HG03442 (cell line): Measurements from ENCODE around the gene ECE2.
"Not testable (repeated sequence)": the region's sequence is repeated elsewhere in the genome, so short reads cannot be mapped to it uniquely, and the experiment has no call there.

ENCODE experiments used
- ATAC-seq: cut with Tn5 transposase; IDR thresholded peaks from one replicate; pipeline ENCODE4 v1.9.1; 2021; ENCODE audit warnings: mild to moderate bottlenecking, moderate library complexity; ENCODE audit not compliant: unreplicated experiment

ECE2 gene

DNA sequence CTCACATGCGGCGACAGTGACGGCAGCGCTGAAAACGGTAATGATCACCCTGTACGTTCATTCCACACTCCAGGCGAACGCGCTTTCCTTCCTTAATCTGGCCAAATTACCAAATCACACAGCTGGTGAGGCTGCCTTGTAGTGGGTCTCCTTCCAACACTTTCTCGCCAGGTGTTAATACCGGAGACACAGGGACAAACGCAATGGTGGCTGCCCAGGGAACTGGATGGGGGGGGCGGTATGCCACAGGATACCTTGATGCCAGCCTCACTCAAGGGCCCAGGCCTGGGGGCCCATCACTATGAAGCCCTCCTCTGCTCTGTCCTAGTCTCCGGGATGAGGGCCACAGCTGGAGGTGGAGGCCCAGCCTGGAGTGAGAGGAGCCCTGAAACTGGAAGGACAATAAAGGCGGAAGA lies 13.1 kb upstream of the ECE2 start:
- ATAC-seq, result no peak

DNA sequence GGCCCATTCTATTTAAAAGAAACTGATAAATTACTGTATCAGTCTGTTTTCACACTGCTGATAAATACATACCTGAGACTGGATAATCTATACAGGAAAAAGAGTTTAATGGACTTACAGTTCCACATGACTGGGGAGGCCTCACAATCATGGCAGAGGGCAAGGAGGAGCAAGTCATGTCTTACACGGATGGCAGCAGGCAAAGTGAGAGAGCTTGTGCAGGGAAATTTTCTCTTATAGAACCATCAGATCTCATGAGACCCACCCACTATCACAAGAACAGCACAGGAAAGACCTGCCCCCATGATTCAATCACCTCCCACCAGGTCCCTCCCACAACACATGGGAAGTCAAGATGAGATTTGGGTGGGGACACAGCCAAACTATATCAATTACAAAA lies 8.6 kb upstream of the ECE2 start:
- ATAC-seq, result not testable (repeated sequence)

DNA sequence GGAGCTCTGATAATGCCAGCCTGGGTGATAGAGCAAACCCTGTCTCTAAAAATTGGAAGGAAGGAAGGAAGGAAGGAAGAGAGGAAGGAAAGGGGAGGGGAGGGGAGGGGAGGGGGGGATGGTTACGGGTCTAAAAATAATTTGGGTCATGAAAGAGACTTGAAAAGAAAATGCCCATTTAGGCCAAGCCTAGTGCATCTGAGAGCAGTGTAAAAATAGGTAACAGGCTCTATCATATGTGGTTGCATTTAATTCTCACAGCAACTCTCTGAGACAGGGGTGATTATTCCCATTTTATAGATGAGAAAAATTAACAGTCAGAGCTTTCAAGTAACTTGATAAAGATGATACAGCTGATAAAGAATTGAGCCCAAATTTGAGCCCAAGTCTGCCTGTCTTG lies 3.6 kb upstream of the ECE2 start:
- ATAC-seq, result no peak

DNA sequence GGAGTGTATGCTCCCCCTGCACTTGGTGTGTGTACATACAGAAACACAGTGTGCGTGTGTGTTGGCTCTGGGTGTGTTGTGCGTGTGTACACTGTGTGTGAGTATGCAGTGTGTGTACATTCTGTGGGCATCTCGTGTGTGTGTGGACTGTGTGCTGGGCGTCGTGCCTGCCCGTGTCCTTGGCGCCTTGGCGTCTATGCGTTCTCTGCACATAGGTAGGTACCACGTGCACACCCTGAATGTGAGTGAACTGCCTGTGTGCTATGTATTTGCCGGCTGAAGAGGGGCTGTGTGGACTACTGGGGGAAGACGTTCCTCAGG lies 481 bp upstream of the ECE2 start:
- ATAC-seq, result no peak

DNA sequence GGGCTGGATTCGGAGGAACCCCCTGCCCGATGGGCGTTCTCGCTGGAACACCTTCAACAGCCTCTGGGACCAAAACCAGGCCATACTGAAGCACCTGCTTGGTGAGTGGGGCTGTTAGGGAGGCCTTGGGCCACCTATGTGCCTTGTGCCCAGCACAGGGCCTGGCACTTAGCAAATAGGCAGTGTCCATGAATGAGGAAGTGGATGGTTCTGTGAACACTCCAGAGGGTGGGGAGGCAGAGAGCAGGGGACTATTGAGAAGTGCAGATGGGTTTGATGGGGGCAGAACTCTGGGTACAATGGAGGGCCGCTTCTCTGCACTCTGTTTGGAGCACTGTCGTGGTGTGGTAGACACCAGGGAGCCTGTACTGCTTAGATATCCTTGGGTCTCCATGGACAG lies 1.5 kb downstream of the ECE2 start:
- ATAC-seq, result no peak

DNA sequence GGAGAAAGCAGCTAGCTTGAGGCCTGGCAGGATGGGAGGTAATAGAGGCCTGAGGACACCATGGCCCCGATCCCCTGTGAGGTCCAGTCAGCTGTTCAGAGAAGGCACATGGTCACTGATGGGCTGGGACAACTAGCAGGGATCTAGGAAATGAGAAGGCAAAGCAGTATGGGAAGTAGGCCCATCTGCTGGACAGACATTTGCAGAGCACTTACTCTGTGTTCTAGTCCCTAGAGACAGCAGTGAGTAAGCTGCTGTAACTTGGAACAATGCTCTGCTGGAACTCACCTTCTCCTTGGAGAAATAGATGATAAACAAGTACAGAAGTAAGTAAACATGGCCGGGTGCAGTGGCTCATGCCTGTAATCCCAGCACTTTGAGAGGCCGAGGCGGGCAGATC lies 7.1 kb downstream of the ECE2 start:
- no peak for ATAC-seq

DNA sequence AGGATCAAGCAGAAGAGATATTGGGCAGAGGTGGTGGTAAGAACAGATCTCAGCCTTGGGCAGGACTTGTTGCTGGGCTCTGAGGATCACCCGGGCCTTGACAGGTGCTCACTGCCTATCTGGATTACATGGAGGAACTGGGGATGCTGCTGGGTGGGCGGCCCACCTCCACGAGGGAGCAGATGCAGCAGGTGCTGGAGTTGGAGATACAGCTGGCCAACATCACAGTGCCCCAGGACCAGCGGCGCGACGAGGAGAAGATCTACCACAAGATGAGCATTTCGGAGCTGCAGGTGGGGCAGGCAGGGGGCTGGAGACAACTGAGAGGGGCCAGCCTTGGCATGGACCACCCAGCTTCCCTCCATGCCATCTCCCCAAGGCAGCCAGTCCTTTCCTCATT lies 7.9 kb downstream of the ECE2 start:
- no peak for ATAC-seq

DNA sequence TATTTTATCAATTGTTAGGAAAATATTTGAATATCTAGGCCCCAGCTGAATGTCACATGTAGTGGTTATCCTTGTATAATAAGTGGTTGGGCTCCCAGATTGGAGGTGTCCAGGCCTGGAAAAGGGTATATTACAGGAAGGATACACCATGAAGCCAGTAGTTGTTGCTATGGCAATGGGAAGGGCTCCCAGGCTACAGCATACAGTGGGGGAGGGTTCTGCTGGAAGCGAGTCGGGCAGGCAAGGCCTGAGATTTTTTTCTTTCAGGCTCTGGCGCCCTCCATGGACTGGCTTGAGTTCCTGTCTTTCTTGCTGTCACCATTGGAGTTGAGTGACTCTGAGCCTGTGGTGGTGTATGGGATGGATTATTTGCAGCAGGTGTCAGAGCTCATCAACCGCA lies 8.9 kb downstream of the ECE2 start:
- no peak for ATAC-seq

DNA sequence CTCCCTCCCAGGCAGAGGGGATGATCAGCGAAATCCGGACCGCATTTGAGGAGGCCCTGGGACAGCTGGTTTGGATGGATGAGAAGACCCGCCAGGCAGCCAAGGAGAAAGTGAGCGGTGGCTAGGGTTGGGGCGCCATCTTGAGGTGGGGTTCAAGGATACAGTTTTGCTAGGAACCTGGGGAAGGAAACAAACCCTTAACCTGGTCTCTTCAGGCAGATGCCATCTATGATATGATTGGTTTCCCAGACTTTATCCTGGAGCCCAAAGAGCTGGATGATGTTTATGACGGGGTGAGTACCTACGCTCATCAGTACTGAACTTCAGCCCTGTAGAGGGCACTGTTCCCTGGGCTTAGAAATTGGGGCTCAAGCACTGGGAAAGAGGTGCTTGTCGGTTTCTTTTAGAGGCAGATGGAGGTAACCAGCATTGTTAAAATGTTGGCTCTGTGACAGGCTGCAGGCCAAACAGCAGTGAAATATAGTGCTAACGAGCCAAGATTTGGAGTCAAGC lies 13.7 kb downstream of the ECE2 start:
- ATAC-seq, result no peak

DNA sequence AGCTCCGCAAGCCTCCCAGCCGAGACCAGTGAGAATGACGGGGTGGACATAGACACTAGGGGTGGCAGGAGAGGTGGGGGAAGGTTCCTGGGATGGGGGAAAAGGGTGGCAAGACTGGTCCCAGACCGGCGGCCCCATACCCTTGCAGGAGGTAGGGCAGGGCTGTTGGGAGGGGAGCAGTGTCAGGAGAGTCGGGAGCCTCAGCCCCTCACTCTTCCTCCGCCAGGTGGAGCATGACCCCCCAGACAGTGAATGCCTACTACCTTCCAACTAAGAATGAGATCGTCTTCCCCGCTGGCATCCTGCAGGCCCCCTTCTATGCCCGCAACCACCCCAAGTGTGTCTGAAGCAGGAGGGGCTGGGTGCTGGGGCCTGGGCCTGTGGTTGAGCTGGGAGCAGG lies 14.5 kb downstream of the ECE2 start:
- ATAC-seq, result no peak

DNA sequence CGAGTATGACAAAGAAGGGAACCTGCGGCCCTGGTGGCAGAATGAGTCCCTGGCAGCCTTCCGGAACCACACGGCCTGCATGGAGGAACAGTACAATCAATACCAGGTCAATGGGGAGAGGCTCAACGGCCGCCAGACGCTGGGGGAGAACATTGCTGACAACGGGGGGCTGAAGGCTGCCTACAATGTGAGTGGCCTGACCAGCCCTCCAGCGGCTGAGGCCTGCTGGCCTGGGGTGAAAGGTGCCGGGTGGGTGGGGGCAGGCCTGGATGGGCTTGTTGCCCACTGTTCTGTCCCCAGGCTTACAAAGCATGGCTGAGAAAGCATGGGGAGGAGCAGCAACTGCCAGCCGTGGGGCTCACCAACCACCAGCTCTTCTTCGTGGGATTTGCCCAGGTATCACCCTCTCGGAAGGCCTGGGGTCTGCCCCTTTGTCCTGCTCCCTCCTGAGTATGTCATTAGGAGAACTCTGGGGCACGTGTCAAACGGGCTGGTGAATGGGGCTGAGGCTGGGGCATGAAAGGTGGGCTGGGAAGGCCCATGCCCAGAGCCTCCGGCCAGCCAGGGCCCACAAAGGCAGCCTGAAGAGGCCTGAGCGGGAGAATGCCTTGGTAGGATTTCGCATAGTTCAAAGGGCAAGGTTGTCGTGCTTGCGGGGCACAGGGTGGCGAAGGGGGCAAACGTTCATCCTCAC lies 15.4 kb downstream of the ECE2 start:
- no peak for ATAC-seq

DNA sequence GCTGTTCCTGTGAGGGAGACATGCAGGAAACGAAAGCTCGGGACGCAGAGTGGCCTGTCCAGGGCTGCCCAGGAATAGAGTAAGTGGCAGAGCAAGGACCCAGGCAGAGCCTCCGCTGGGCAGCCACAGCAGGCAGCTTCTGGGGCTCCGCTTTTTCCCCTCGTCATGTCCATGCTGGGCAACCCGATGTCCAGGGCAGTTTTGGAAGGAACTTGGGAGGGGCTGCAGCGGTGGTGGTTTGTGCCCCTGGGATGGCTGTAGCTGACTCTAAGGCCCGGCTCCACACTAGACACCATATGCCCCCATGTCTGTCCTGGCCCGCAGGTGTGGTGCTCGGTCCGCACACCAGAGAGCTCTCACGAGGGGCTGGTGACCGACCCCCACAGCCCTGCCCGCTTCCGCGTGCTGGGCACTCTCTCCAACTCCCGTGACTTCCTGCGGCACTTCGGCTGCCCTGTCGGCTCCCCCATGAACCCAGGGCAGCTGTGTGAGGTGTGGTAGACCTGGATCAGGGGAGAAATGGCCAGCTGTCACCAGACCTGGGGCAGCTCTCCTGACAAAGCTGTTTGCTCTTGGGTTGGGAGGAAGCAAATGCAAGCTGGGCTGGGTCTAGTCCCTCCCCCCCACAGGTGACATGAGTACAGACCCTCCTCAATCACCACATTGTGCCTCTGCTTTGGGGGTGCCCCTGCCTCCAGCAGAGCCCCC lies 16.1 kb downstream of the ECE2 start:
- no peak for ATAC-seq

DNA sequence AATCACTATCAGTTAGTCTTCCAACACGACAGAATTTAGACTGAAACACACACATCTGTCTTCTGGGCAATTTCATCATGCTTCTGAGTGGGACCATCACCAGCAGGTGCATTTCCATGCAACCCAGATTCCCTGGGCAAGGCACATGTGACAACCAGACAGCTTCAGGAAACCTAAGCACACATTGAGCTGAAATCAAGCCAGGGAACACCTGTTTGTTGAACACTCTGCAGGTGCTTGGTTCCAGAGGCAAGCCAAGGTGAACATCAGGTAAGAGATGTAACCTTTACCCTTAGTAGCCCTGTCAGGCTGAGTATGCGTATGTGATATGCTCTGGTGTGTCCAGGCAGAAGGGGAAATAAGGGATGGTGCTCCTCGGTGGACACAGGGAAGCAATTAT lies 19.9 kb downstream of the ECE2 start:
- no peak for ATAC-seq

DNA sequence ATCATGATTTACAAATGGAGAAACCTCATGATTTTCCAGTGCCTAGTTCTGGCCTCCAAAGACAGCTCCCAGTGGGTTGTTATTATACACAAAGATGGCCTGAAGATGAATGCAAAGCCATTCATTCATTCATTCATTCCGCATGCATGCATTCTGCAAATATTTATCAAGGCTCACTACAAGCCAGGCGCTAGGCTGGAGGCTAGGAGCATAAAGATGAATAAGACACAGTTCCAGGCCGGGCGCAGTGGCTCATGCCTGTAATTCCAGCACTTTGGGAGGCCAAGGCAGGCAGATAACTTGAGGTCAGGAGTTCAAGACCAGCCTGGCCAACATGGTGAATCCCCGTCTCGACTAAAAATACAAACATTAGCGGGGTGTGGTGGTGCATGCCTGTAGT lies 20.8 kb downstream of the ECE2 start:
- no peak for ATAC-seq

DNA sequence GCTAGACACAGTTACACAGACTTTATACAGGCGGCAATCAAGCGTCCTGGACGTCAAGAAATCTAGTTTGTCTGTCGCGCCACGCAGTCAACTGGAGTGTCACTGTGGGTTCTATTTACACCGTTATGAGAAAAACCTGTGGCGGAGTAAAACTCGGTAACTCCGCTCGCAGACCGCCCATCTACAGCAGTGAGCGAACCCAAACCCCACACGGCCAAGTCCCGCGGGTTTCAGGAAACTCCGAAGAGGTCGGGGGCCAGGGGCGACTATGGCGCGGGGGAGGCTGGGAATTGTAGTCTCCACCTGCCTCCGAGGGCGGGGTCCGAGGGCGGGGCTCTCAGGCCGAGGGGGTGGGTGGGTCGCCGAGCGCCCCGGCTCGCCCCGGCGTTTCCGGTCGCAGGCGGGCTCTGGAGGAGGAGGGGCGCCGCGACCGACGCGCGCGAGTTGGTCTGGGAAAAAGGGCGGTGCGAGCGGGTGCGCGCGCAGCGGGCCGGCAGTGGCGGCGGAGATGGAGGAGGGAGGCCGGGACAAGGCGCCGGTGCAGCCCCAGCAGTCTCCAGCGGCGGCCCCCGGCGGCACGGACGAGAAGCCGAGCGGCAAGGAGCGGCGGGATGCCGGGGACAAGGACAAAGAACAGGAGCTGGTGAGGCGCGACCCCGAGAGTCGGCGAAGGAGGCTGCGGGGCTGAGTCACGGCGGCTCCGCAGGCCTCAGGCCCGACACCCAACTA lies 23.1 kb downstream of the ECE2 start, which contains the start of gene PSMD2:
PSMD2 (plus strand) TSS at position 483 of the 729 bp plus-strand sequence; CDS start at position 509, 26 bp downstream.
- peak; percentile 89 for ATAC-seq

DNA sequence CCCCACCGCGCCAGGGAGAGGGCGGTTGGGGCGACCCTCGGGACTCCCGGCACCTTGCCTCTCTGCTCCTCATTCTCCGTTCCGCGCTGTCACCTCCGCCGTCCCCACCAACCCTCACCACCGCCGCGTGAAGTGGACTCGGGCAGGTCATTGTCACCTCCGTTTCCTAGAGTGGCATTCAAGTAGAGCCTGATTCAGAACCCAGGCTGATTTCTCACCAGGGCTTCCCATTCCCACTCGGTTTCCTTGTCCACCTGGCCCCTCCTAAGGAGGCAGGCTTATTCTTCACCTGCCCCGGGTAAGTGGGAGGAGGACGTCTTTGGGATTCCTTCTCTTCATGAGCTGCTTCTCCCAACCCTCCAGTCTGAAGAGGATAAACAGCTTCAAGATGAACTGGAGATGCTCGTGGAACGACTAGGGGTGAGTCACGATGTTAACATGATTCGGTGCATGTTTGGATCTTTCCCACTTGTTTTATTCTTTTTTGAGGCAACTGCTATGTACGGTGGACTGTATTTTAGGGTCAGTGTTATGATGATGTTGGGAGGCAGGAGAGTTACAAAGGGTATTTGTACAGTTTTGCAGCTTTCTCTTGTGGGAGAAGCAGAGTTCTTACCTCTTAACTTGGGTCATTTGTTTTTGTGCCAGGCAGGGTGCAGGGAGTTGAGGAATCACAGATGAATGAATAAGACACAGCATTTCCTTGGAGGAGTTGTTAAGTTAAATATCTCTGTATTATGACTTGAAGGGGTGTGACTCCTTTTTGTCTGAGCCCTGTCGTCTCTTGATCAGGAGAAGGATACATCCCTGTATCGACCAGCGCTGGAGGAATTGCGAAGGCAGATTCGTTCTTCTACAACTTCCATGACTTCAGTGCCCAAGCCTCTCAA lies 23.9 kb downstream of the ECE2 start:
- no peak for ATAC-seq

DNA sequence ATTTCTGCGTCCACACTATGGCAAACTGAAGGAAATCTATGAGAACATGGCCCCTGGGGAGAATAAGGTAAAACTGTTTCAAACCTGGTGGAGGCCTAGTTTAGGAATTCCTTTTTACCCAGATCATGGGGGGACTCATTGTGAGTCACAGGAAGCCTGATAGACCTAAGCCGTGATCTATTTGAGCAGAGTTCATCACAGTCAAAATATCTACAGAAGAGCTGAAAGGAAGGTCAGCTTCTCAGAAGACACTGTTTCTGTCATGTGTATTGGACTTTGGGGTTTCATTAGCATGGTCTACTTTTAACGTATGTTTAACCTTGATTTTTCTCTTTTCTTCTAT lies 24.5 kb downstream of the ECE2 start:
- ATAC-seq, result no peak

DNA sequence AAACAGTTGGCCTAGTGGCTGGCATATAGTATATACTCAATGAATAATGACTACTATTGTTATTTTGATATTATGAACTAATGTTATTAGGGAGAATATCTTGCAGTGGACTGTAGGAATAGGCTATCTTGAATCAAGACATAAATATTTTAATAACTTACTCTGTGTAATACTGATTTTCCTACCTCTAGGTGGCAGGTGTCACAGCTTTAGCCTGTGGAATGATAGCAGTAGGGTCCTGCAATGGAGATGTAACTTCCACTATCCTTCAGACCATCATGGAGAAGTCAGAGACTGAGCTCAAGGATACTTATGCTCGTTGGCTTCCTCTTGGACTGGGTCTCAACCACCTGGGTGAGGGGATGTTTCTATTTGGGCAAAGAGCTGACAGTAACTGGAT lies 29.8 kb downstream of the ECE2 start:
- no peak for ATAC-seq

DNA sequence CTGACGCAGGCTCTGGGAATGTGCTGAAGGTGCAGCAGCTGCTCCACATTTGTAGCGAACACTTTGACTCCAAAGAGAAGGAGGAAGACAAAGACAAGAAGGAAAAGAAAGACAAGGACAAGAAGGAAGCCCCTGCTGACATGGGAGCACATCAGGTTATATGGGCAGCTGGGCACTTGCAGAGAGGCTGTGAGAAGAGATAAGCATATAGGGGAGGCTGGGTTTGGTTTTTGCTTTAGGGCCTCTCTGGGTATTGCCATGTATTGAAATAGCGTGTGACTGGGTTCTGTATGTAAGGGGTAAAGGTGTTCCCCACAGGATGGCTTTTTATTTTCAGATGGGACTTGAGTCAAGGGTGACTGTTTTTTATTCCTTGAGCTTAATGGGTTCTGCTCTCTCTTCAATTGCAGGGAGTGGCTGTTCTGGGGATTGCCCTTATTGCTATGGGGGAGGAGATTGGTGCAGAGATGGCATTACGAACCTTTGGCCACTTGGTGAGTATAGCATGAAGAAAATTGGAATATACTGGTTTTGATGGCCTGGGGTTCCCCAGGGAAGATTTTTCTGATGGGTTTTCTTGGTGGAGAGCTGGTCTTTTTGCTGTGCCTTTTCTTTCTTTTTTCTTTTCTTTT lies 30.6 kb downstream of the ECE2 start:
- no peak for ATAC-seq

DNA sequence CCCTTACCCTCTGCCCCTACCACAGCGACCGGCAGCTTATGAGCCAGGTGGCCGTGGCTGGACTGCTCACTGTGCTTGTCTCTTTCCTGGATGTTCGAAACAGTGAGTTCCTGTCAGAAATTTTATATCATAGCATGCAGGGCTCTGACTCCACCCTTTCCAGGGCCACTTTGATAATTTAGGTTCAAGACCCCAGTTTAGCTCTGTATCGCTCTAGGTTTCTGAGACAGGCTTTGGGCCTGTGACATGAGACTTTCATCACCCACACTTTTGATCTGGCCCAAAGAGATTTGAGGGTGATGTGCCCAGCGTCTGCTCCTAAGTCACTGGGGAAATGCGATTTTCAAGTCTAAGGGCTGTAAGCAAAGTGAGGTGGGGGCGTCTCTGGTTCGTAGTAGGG lies 32.1 kb downstream of the ECE2 start:
- ATAC-seq, result no peak

DNA sequence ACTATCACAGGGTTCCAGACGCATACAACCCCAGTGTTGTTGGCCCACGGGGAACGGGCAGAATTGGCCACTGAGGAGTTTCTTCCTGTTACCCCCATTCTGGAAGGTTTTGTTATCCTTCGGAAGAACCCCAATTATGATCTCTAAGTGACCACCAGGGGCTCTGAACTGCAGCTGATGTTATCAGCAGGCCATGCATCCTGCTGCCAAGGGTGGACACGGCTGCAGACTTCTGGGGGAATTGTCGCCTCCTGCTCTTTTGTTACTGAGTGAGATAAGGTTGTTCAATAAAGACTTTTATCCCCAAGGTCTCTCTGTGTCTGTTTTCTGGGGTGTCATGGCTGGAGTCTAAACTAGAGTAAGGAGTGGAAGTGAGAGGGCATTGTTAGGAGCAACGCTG lies 32.9 kb downstream of the ECE2 start:
- ATAC-seq, result no peak
